H1 (cell line): ENCODE results near the gene GLTP. TPM values are rescaled to one million over a fixed set of nuclear protein-coding genes. Genes with fewer than 3 reads are reported as not detected.

Source experiments
- CBX5 ChIP-seq: fragments of 300-800, 300-1000 bp; sonication (generic); IDR thresholded peaks from 2 replicates; pipeline ENCODE4 v1.7.1; 2016; ENCODE audit warnings: antibody characterized with exemption, low read length, low read depth
- CHD1 ChIP-seq: IDR thresholded peaks from 2 replicates; pipeline ENCODE4 v1.6.1; 2012; ENCODE audit warnings: low read depth, low read length, improper control_type of control experiment
- CHD7 ChIP-seq: fragments of 300-600 bp; sonication (generic); IDR thresholded peaks from 2 replicates; pipeline ENCODE4 v1.7.1; 2012; ENCODE audit warnings: low read length, moderate library complexity, mild to moderate bottlenecking, inconsistent platforms; ENCODE audit not compliant: insufficient replicate concordance
- FOSL1 ChIP-seq: IDR thresholded peaks from 2 replicates; pipeline ENCODE4 v1.6.1; 2011; ENCODE audit warnings: mild to moderate bottlenecking, low read depth, low read length, moderate library complexity; ENCODE audit not compliant: insufficient read depth
- GABPA ChIP-seq: IDR thresholded peaks from 2 replicates; pipeline ENCODE4 v1.6.1; 2011; ENCODE audit warnings: mild to moderate bottlenecking, low read length, moderate library complexity, borderline replicate concordance; ENCODE audit not compliant: insufficient read depth
- PHF8 ChIP-seq: fragments of 200-600 bp; sonication (generic); conservative IDR thresholded peaks from 2 replicates; pipeline ENCODE4 v1.7.1; 2012; ENCODE audit warnings: low read depth, mild to moderate bottlenecking, inconsistent platforms, low read length, moderate library complexity
- SIX5 ChIP-seq: IDR thresholded peaks from 2 replicates; pipeline ENCODE4 v1.6.1; 2011; ENCODE audit warnings: mild to moderate bottlenecking, low read depth, low read length
- SP2 ChIP-seq: IDR thresholded peaks from 2 replicates; pipeline ENCODE4 v1.6.1; 2012; ENCODE audit warnings: mild to moderate bottlenecking, low read length, inconsistent platforms
- TAF7 ChIP-seq: optimal IDR thresholded peaks from 2 replicates; pipeline ENCODE3; 2011; ENCODE audit warnings: low read depth, mild to moderate bottlenecking, inconsistent platforms, low read length, moderate library complexity, borderline replicate concordance
- TEAD4 ChIP-seq: IDR thresholded peaks from 2 replicates; pipeline ENCODE4 v1.6.1; 2012; ENCODE audit warnings: low read depth, low read length, inconsistent platforms, mixed read lengths
- polyA plus RNA-seq, 7 experiments: library from polyadenylated mRNA; depleted of rRNA in 3 of 7; stranded (reverse) in 5 of 7; unstranded in 2 of 7; fragments of >200 nt in 5 of 7; fragments of 200-250 nt in 2 of 7; gene quantifications; 1 replicate in 5 of 7; 2 replicates in 1 of 7; 4 replicates in 1 of 7; pipeline versions ENCODE4 v1.2.1 to v1.2.3, GENCODE V29; 2011 to 2013; ENCODE audit warnings: missing spikeins in 2 of 7, mixed read lengths in 2 of 7
- total RNA-seq: library from RNA; stranded (reverse); fragmentation: NEBNext Ultra II Directional; extraction: Animal tissue kit (Norgen Biotek cat#: 25700); gene quantifications from 2 replicates; pipeline ENCODE4 v1.2.1, GENCODE V29; 2021

The GLTP gene
- total and polyA plus RNA-seq, 2 of the 8 experiments (the other 6 are each of a cell fraction or from before 2014, with no cell fraction given), result 9.8 to 26.1 TPM

GRCh38 chr12:109844983-109845823, 35.1 kb downstream of the GLTP start (continued):
- TF ChIP-seq CHD7, result no peak
- TF ChIP-seq CHD1, result no peak
- TF ChIP-seq PHF8, result no peak
- TF ChIP-seq CBX5, result no peak
- TF ChIP-seq SP2, result no peak
- TF ChIP-seq SIX5, result no peak
- no peak for TF ChIP-seq TAF7
- no peak for TF ChIP-seq FOSL1
- no peak for TF ChIP-seq GABPA
- no peak for TF ChIP-seq TEAD4
